Measurements from ENCODE around the gene PLPP1.

GRCh38 chr5:55409775-55410174 lies 125.0 kb downstream of the PLPP1 start:
- no peak for TF ChIP-seq CTCF (IDR thresholded peaks at IDR 0.05)
- no peak for TF ChIP-seq POLR2AphosphoS5 (IDR thresholded peaks at IDR 0.05; ENCODE audit: low read depth, low read length)
- no peak for TF ChIP-seq EP300 (IDR thresholded peaks at IDR 0.05; ENCODE audit: borderline replicate concordance in 1 of 2, low read depth in 1 of 2, low read length in 1 of 2)
- TF ChIP-seq NRF1 (IDR thresholded peaks at IDR 0.05; ENCODE audit: low read depth, low read length) = no peak
- no peak for TF ChIP-seq REST (IDR thresholded peaks at IDR 0.05; ENCODE audit: low read depth, low read length)
- no peak for TF ChIP-seq RXRA (IDR thresholded peaks at IDR 0.05; ENCODE audit: borderline replicate concordance, low read depth)
- no peak for TF ChIP-seq FOXJ3 (CRISPR knock-in tag; IDR thresholded peaks at IDR 0.05)
- TF ChIP-seq MAX (IDR thresholded peaks at IDR 0.05; ENCODE audit: low read depth) = no peak
- TF ChIP-seq YY1 (IDR thresholded peaks at IDR 0.05; ENCODE audit: low read depth) = no peak
- TF ChIP-seq USF1 (IDR thresholded peaks at IDR 0.05; ENCODE audit: borderline replicate concordance, low read depth) = no peak
- no peak for TF ChIP-seq TCF12 (IDR thresholded peaks at IDR 0.05)
- TF ChIP-seq, protein P1, sequence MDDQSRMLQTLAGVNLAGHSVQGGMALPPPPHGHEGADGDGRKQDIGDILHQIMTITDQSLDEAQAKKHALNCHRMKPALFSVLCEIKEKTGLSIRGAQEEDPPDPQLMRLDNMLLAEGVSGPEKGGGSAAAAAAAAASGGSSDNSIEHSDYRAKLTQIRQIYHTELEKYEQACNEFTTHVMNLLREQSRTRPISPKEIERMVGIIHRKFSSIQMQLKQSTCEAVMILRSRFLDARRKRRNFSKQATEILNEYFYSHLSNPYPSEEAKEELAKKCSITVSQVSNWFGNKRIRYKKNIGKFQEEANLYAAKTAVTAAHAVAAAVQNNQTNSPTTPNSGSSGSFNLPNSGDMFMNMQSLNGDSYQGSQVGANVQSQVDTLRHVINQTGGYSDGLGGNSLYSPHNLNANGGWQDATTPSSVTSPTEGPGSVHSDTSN (IDR thresholded peaks at IDR 0.05) = no peak
- no peak for TF ChIP-seq EZH2phosphoT487 (IDR thresholded peaks at IDR 0.05; ENCODE audit: borderline replicate concordance, low read depth)
- TF ChIP-seq MXI1 (IDR thresholded peaks at IDR 0.05; ENCODE audit: low read depth, low read length) = no peak

All from SK-N-SH (cell line).